GM12864 (cell line): ENCODE results near the gene COPE.

Experiments used
- DNase-seq: peaks from one replicate; pipeline ENCODE4 v3.0.0-alpha.2; 2011; ENCODE audit warnings: low read depth
- H3K4me3 ChIP-seq: 2 replicates; pipeline ENCODE4 v1.5.1; 2011; ENCODE audit warnings: mild to moderate bottlenecking, low read depth, low read length, control low read depth
- CTCF ChIP-seq: IDR thresholded peaks from 2 replicates; pipeline ENCODE4 v1.5.1; 2011; ENCODE audit warnings: low read depth, mild to moderate bottlenecking, moderate library complexity, low read length, control low read depth, inconsistent platforms; ENCODE audit errors: missing control alignments

COPE gene

DNA sequence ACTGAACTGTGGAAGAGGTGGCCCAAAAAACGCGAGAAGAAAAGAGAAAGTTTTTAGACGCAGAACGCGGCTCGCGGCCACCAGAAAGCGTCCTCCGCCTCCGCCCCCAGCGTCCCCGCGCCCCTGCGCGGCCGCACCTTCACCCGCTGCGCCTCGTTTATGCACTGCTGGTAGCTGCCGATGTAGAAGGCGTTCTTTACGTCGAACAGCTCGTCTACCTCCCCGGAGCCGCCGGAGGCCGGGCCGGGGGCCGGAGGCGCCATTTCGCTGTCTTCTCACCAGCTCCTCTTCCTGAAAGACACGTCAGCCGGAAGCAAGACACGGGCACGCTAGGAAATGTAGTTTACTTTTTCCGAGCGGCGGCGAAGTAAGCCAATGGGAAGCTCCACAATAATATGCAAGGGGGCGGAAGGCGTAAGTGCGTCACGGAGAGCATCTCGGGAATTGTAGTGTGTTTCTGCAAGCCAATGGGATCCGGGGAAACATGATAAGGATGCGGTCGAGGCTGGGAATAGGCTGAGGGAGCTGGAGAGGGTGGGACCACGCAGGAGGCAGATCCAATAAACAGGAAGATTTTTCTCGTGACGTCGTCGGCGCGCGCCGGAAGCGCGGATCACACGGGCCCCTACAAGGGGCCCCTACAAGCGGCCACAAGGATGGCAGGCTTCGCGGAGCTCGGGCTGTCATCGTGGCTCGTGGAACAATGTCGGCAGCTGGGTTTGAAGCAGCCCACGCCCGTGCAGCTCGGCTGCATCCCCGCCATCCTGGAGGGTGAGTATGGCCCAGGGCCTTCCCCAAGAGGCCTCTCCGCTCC is at the start of gene COPE, which contains the start of gene DDX49:
TSS of gene COPE (minus strand) at position 302 of the 814 bp plus-strand sequence. CDS start at position 263, 39 bp downstream.
TSS of gene DDX49 (plus strand) at position 630 of the 814 bp plus-strand sequence. CDS start at position 657, 27 bp downstream.
- H3K4me3 ChIP-seq = peak within 1 kb of the TSS; percentile 97
- no peak for TF ChIP-seq CTCF
- peak; percentile 100 for DNase-seq

- no peak for TF ChIP-seq CTCF
- DNase-seq = no peak
- no peak overlapping the region for H3K4me3 ChIP-seq
Observed at GRCh38 chr19:18967358-18968146, 48.4 kb upstream of the COPE start.

DNA sequence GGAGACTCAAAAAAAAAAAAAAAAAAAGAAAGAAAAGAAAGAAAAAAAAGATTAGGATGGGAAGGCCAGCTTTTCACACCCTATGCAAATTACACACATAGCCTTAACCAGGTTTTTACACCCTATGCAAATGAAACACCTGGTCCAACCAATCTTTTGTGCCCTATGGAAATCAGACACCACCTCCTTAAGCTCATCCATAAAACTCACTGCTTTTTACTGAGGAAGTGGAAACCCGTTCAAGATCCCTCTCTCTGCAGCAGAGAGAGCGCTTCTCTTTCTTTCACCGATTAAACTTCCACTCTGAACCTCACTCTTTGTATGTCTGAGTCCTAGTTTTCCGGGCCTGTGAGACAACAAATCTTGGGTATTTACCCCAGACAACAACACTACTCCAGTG is 47.1 kb upstream of the COPE start:
- TF ChIP-seq CTCF = no peak
- H3K4me3 ChIP-seq = no peak overlapping the region
- no peak for DNase-seq

GRCh38 chr19:18964121-18964520 is 44.9 kb upstream of the COPE start:
- no peak overlapping the region for H3K4me3 ChIP-seq
- no peak for DNase-seq
- no peak for TF ChIP-seq CTCF

DNA sequence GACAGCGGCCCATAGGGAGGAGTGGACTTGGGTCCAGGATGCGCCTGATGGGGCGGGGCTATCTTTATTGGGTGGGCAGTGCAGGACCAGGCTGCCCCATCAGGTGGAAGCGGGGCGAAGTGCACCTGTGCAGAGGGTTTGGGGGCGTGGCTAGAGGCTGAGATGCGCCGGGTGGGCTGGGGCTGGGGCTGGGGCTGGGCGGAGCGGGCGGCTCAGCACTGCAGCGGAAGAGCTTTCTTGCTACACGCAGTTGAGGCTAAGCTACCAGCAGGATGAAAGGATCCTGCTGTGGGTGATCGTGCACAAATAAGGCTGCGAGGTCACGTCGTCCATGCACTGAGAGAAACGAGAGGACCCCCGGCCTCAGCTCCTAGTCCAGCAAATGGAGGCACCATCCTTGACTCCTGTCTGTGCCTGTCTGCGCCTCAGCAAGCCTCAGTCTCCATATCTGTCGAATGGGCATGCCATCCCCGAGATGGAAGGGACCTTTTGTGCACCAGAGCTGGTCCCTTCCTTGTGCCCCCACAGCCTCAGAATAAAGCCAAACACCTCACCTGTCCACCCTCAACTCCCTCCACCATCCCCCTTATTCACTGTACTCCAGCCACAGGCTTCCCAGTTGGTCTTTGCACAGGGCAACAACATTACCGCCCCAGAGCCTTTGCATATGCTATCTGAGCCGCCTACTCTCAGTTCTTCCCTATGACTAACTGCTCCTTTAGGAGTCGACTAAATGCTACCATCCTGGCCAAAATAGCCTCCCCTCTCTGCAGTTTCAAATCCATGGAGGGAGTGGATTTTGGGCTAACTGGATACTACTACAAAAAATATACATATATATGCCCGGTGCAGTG is 42.8 kb upstream of the COPE start:
- no peak for TF ChIP-seq CTCF
- no peak for DNase-seq
- H3K4me3 ChIP-seq = no peak overlapping the region

- no peak for TF ChIP-seq CTCF
- no peak overlapping the region for H3K4me3 ChIP-seq
Observed at GRCh38 chr19:18960370-18960769, 41.2 kb upstream of the COPE start.

More at GRCh38 chr19:18960370-18960769, 41.2 kb upstream of the COPE start:
- no peak for DNase-seq
